Naive B cell (primary cell): ENCODE data around the gene HES6. TPM values are rescaled to one million over a fixed set of nuclear protein-coding genes. Genes with fewer than 3 reads are reported as not detected.
A peak's percentile ranks its signal among the peaks of the same experiment; 100 is the strongest.

ENCODE experiments used
- ATAC-seq, 2 donors: fragments of 150-1000 bp; cut with Tn5 transposase; 2 replicates each; pipeline ENCODE4 v1.10.0; 2021; ENCODE audit warnings: low read depth in 2 of 2, mild to moderate bottlenecking in 2 of 2, moderate library complexity in 2 of 2
- DNase-seq: peaks from one replicate; pipeline ENCODE4 v3.0.0; 2022
- H3K27ac Mint-ChIP-seq, 6 donors: one replicate each; pipeline ENCODE4 v1.8.0; 2020 to 2022; ENCODE audit warnings: mild to moderate bottlenecking in 6 of 6, mixed read lengths in 6 of 6, moderate library complexity in 5 of 6, inconsistent platforms in 2 of 6
- H3K27me3 Mint-ChIP-seq, 3 donors: one replicate each; pipeline ENCODE4 v1.8.0; 2021 to 2022; ENCODE audit warnings: mixed read lengths in 3 of 3, mild to moderate bottlenecking in 1 of 3
- H3K36me3 Mint-ChIP-seq, 2 donors: one replicate each; pipeline ENCODE4 v1.8.0; 2020 to 2022; ENCODE audit warnings: mixed read lengths in 2 of 2, inconsistent platforms in 1 of 2, mild to moderate bottlenecking in 1 of 2
- H3K4me1 Mint-ChIP-seq, 3 donors: one replicate each; pipeline ENCODE4 v1.8.0; 2020 to 2022; ENCODE audit warnings: mixed read lengths in 3 of 3, inconsistent platforms in 1 of 3, mild to moderate bottlenecking in 1 of 3, moderate library complexity in 1 of 3
- H3K4me3 Mint-ChIP-seq, 8 donors: one replicate each; pipeline ENCODE4 v1.8.0; 2020 to 2022; ENCODE audit warnings: mild to moderate bottlenecking in 8 of 8, mixed read lengths in 8 of 8, moderate library complexity in 8 of 8, inconsistent platforms in 2 of 8
- H3K9me3 Mint-ChIP-seq, 7 donors: one replicate each; pipeline ENCODE4 v1.8.0; 2020 to 2022; ENCODE audit warnings: mixed read lengths in 7 of 7, mild to moderate bottlenecking in 5 of 7, inconsistent platforms in 2 of 7, moderate library complexity in 1 of 7
- polyA plus RNA-seq, 6 donors: library from polyadenylated mRNA; unstranded; fragments of 300-500 nt; fragmentation: Illumina TruSeq; gene quantifications; one replicate each; pipeline ENCODE4 v1.2.3, GENCODE V29; 2021; ENCODE audit warnings: low read depth in 6 of 6

The HES6 gene
- polyA plus RNA-seq, 6 donors from 2014 or later: 2.5 to 6.9 (median 3.9) TPM

DNA sequence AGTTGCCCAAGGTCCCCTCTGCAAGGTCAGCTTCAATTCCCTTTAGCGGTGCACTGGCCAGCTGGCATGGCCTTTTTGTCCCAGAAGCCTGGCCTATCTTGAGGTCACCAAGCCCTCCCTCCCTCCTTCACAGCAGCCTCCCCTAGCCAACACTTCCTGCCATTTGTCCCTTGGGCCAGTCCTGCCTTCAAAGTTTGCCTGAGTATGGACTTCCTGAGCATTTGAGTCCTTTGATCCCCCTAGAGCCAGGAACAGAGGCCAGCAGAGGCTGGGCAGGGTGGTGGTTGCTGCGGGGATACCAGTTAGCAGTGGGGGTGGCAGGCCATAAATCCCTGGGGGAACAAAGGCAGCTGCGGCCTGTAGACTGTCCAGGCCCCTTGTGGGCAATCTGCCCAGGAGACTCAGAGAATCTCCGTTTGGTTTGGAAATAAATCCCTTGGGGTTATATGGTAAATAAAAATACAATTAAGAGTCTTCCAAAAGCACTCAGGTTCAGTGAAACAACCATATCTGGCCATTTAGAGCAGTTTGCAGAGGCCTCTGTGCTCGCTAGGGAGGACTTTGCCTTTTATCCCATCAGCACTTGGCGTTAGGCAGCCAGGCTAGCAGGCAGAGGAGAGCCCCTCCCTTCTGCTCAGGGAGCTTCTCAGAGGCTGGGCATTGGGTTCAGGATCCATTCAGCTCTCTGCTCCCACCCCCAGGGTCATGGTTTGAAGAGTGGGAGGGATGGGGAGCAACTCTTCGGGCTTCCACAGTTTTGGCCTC is 3.1 kb upstream of the HES6 start:
- ATAC-seq: no peak
- Mint-ChIP-seq H3K9me3 (peaks cover 0 to 2% (median 0%) of the 10 kb centered on the region in 7 donors), H3K4me3 (peak overlapping the region in 1 of 8 donors; percentile 23), H3K4me1 (peaks cover 5 to 13% (median 7%) of the 10 kb centered on the region in 3 donors), H3K27me3 (peaks cover 0 to 8% (median 4%) of the 10 kb centered on the region in 3 donors), H3K27ac (no peak overlapping the region), H3K36me3 (peaks cover 6 to 8% of the 10 kb centered on the region in 2 donors)
- DNase-seq: no peak

- peaks cover 0 to 2% (median 0%) of the 10 kb centered on the region in 7 donors for H3K9me3 Mint-ChIP-seq
- ATAC-seq (no peak), DNase-seq (no peak)
- peaks cover 6 to 8% of the 10 kb centered on the region in 2 donors for H3K36me3 Mint-ChIP-seq
- H3K27ac Mint-ChIP-seq: peak overlapping the region in 1 of 6 donors; percentile 85
- peaks cover 5 to 7% (median 6%) of the 10 kb centered on the region in 3 donors for H3K4me1 Mint-ChIP-seq
- H3K4me3 Mint-ChIP-seq: peak overlapping the region in 7 of 8 donors; percentile 25 to 91 (median 74)
- peaks cover 0 to 14% (median 4%) of the 10 kb centered on the region in 3 donors for H3K27me3 Mint-ChIP-seq
Measured at GRCh38 chr2:238241970-238242369, 2.1 kb upstream of the HES6 start.

DNA sequence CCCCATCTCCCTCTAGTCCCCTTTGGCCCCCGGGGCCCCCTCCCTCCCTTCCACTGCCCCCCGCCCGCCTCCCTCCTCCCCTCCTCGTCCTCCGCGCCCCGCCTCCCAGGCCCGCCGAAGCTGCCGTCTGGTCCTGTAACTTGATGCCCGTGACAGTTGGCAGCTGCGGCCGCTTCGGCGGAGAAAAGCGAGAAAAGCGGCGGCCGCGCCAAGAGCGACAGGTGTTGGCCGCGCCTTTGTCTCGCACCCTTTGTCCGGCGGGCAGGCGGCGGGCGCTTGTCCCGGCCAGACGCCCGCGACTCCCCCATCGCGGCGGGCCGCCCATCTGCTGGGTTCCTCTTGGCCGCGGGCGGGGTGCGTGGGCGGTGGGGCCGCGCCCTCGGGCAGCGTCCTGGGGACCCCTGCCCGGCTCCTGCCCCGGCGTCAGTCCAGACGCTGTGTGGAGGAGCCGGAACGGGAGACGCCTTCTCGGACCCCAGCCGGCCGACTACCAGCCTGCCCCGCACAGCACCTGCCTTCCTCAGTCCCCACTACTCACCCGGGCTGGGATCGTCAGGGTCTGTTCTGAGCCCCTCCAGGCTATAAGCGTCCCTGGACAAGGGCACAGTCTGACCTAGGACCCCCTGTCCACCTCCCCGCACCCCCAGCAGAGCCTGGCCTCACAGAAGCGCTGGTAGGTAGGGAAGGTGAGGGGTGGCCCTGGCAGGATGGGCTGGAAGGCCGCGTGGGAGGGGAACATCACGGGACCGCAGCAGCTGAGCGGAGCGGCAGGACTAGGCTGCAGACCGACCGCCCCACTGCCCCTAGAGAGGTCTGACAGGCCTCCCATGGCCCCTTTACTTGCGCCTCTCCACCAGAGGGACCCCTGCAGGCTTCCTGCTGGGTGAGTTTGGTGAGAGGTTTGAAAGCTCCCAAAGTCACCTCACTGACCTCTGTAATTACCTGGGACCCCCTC is 1.2 kb upstream of the HES6 start:
- H3K27me3 Mint-ChIP-seq: peaks cover 7 to 17% (median 10%) of the 10 kb centered on the region in 3 donors
- no peak for ATAC-seq
- peak overlapping the region; percentile 25 to 94 (median 76) for H3K4me3 Mint-ChIP-seq

DNA sequence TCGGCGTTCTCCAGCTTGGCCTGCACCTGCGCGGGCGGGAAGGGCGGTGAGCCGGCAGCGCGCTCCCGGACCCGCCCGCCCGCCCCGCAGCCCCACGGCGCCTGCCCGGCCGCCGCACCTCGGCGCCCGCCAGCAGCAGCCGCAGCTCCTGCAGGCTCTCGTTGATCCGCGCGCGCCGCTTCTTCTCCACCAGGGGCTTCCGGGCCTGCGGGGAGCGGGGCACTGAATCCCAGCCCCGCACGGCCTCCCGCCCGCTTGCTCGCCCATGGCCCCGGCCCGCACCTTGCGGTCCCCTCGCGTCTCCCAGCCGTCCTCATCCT is 335 bp downstream of the HES6 start:
- peaks cover 10 to 11% (median 10%) of the 10 kb centered on the region in 3 donors for H3K4me1 Mint-ChIP-seq
- DNase-seq (no peak), ATAC-seq (peak; percentile 24 to 39)
- H3K4me3 Mint-ChIP-seq: peak overlapping the region in 4 of 8 donors; percentile 35 to 86 (median 75)
- no peaks in the 10 kb centered on the region for H3K36me3 Mint-ChIP-seq
- peaks cover 20 to 28% (median 23%) of the 10 kb centered on the region in 3 donors for H3K27me3 Mint-ChIP-seq
- H3K9me3 Mint-ChIP-seq: peaks cover 0 to 2% (median 0%) of the 10 kb centered on the region in 7 donors
- no peak overlapping the region for H3K27ac Mint-ChIP-seq

More for the DNA sequence above, 1.2 kb upstream of the HES6 start:
- Mint-ChIP-seq H3K9me3 (peaks cover 0 to 2% (median 0%) of the 10 kb centered on the region in 7 donors), H3K27ac (peak overlapping the region in 1 of 6 donors; percentile 51), H3K36me3 (peaks cover 1 to 4% of the 10 kb centered on the region in 2 donors), H3K4me1 (peaks cover 5 to 7% (median 6%) of the 10 kb centered on the region in 3 donors)
- DNase-seq: no peak

- peaks cover 20 to 28% (median 24%) of the 10 kb centered on the region in 3 donors for H3K27me3 Mint-ChIP-seq
- peak; percentile 42 for DNase-seq
- peak; percentile 47 to 56 for ATAC-seq
- H3K4me3 Mint-ChIP-seq: peak overlapping the region in 7 of 8 donors; percentile 56 to 82 (median 66)
- no peaks in the 10 kb centered on the region for H3K36me3 Mint-ChIP-seq
- H3K9me3 Mint-ChIP-seq: peaks cover 0 to 2% (median 0%) of the 10 kb centered on the region in 7 donors
- no peak overlapping the region for H3K27ac Mint-ChIP-seq
- peaks cover 10 to 14% (median 10%) of the 10 kb centered on the region in 3 donors for H3K4me1 Mint-ChIP-seq
Measured at GRCh38 chr2:238238766-238239542, 884 bp downstream of the HES6 start.

DNA sequence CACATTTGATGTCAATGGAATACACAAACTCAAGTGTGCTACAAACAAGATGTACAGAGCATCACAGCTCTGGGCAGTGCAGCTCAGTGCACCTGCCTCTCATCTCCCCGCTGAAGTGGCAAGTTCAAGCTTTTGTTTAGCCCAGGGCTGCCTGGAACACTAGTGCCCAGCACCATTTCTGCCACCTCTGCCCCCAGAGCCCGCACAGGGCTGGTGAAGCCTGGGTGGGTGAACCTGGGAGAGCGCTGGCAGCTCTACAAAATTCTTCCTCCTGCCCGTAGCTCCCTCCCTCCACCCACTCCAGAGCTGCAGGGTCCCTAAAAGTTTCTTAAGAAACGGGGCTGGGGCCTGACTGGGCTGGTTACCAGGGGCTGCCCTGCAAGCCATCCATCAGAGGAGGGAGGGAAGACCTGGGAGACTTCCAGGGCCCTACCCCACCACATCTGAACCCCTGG is 1.5 kb downstream of the HES6 start:
- H3K4me1 Mint-ChIP-seq: peaks cover 13 to 20% (median 15%) of the 10 kb centered on the region in 3 donors
- no peak overlapping the region for H3K27ac Mint-ChIP-seq
- peaks cover 20 to 30% (median 28%) of the 10 kb centered on the region in 3 donors for H3K27me3 Mint-ChIP-seq
- ATAC-seq (no peak), DNase-seq (no peak)
- no peaks in the 10 kb centered on the region for H3K36me3 Mint-ChIP-seq
- peak overlapping the region; percentile 48 to 82 (median 73) for H3K4me3 Mint-ChIP-seq
- peaks cover 0 to 2% (median 0%) of the 10 kb centered on the region in 7 donors for H3K9me3 Mint-ChIP-seq

- Mint-ChIP-seq H3K27me3 (peaks cover 20 to 32% (median 28%) of the 10 kb centered on the region in 3 donors), H3K4me1 (peaks cover 13 to 22% (median 15%) of the 10 kb centered on the region in 3 donors), H3K4me3 (peak overlapping the region in 6 of 8 donors; percentile 35 to 82 (median 68)), H3K9me3 (peaks cover 0 to 2% (median 0%) of the 10 kb centered on the region in 7 donors), H3K36me3 (no peaks in the 10 kb centered on the region), H3K27ac (no peak overlapping the region)
- ATAC-seq (no peak), DNase-seq (no peak)
Measured at GRCh38 chr2:238237431-238238135, 2.3 kb downstream of the HES6 start.

- ATAC-seq: no peak
- no peak overlapping the region for H3K27ac Mint-ChIP-seq
- no peaks in the 10 kb centered on the region for H3K36me3 Mint-ChIP-seq
- H3K4me3 Mint-ChIP-seq: peak overlapping the region in 2 of 8 donors; percentile 65 to 80
- no peak for DNase-seq
- H3K9me3 Mint-ChIP-seq: peaks cover 0 to 3% (median 0%) of the 10 kb centered on the region in 7 donors
- H3K4me1 Mint-ChIP-seq: peaks cover 17 to 31% (median 23%) of the 10 kb centered on the region in 3 donors
- H3K27me3 Mint-ChIP-seq: peaks cover 20 to 37% (median 28%) of the 10 kb centered on the region in 3 donors
Measured at GRCh38 chr2:238236571-238236970, 3.3 kb downstream of the HES6 start.

- H3K27me3 Mint-ChIP-seq: peaks cover 20 to 37% (median 28%) of the 10 kb centered on the region in 3 donors
- no peak for DNase-seq
- ATAC-seq: no peak
- no peak overlapping the region for H3K27ac Mint-ChIP-seq
- peak overlapping the region in 4 of 8 donors; percentile 5 to 86 (median 42) for H3K4me3 Mint-ChIP-seq
- peaks cover 17 to 38% (median 26%) of the 10 kb centered on the region in 3 donors for H3K4me1 Mint-ChIP-seq
- H3K36me3 Mint-ChIP-seq: no peaks in the 10 kb centered on the region
- peaks cover 0 to 4% (median 0%) of the 10 kb centered on the region in 7 donors for H3K9me3 Mint-ChIP-seq
Measured at GRCh38 chr2:238235856-238236255, 4.0 kb downstream of the HES6 start.

DNA sequence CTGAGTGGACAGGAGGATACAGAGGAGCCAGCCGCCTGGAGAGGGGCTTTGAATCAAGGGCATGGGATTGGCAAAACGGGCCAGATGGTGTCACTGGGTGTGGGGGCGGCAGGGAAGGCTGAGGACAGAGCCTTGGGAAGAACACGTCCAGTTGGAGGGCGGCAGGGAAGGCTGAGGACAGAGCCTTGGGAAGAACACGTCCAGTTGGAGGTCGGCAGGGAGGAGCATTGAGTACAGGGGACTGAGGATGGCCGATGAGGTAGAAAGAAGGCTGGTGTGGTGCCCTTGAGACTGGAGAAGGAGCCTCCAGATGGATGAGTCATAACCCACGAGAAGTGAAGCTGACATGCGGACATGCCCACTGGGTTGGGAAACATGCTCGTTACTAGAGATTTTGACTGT is 4.5 kb downstream of the HES6 start:
- peaks cover 0 to 4% (median 0%) of the 10 kb centered on the region in 7 donors for H3K9me3 Mint-ChIP-seq
- no peak for ATAC-seq
- H3K36me3 Mint-ChIP-seq: no peaks in the 10 kb centered on the region
- H3K27me3 Mint-ChIP-seq: peaks cover 20 to 40% (median 27%) of the 10 kb centered on the region in 3 donors
- no peak overlapping the region for H3K27ac Mint-ChIP-seq
- no peak for DNase-seq
- H3K4me3 Mint-ChIP-seq: peak overlapping the region in 5 of 8 donors; percentile 45 to 86 (median 77)
- H3K4me1 Mint-ChIP-seq: peaks cover 21 to 41% (median 31%) of the 10 kb centered on the region in 3 donors

DNA sequence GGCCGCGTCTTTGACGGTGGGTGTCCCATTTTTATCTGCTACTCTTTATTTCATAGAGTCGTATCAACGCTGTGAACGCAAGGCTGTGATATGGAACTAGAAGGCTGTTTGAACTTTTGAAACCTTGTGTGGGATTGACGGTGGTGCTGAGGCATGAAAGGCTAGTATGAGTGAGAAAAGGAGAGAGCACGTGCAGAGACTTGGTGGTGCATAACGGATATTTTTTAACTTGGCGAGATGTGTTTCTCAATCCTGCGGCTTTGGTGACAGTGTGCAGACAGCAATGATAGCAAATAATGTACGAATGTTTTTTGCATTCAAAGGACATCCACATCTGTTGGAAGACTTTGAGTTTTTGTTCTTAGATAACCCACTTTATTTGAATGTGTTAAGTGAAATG is 6.2 kb downstream of the HES6 start:
- ATAC-seq (no peak), DNase-seq (no peak)
- Mint-ChIP-seq H3K27me3 (peaks cover 20 to 39% (median 24%) of the 10 kb centered on the region in 3 donors), H3K27ac (no peak overlapping the region), H3K36me3 (no peaks in the 10 kb centered on the region), H3K9me3 (peaks cover 0 to 4% (median 0%) of the 10 kb centered on the region in 7 donors), H3K4me3 (peak overlapping the region in 6 of 8 donors; percentile 21 to 80 (median 68)), H3K4me1 (peaks cover 24 to 40% (median 32%) of the 10 kb centered on the region in 3 donors)

GRCh38 chr2:238231809-238232208 is 8.0 kb downstream of the HES6 start:
- Mint-ChIP-seq H3K27ac (peak overlapping the region in 3 of 6 donors; percentile 69 to 91 (median 74)), H3K27me3 (peaks cover 14 to 39% (median 20%) of the 10 kb centered on the region in 3 donors), H3K4me3 (peak overlapping the region; percentile 63 to 96 (median 88))

More at GRCh38 chr2:238231809-238232208, 8.0 kb downstream of the HES6 start:
- ATAC-seq: no peak
- Mint-ChIP-seq H3K9me3 (peaks cover 0 to 4% (median 0%) of the 10 kb centered on the region in 7 donors), H3K36me3 (peaks cover 0 to 8% of the 10 kb centered on the region in 2 donors), H3K4me1 (peaks cover 32 to 40% (median 33%) of the 10 kb centered on the region in 3 donors)
- DNase-seq: no peak
